ENCODE data around the gene SSR4. TPM values are rescaled to one million over a fixed set of nuclear protein-coding genes. Genes with fewer than 3 reads are reported as not detected.

Gene SSR4
- total and polyA plus RNA-seq, 8 donors = 153 to 327 (median 180) TPM

GRCh38 chrX:153832728-153833127, 38.3 kb downstream of the SSR4 start:
- H3K27me3 ChIP-seq = peaks cover 37 to 49% of the 10 kb centered on the region in 2 donors
- H3K27ac ChIP-seq = no peak overlapping the region
- no peak for TF ChIP-seq CTCF (IDR thresholded peaks at IDR 0.05)
- no peak overlapping the region for H3K4me3 ChIP-seq
- intact Hi-C loops (cut with DNase I) = loop anchor here in 1 of 2 donors (10.0 kb wide), 1 partner anchor 62 kb away; no protein-coding TSS in a partner anchor
- ATAC-seq = no peak
- no peak for DNase-seq
- no peaks in the 10 kb centered on the region for H3K36me3 ChIP-seq
- H3K4me1 ChIP-seq = peaks cover 7 to 8% of the 10 kb centered on the region in 2 donors
- H3K9me3 ChIP-seq = no peaks in the 10 kb centered on the region

- no peak overlapping the region for H3K27ac ChIP-seq
- no peak for ATAC-seq
- no peak overlapping the region for H3K4me3 ChIP-seq
- no peak for DNase-seq
- H3K9me3 ChIP-seq = no peaks in the 10 kb centered on the region
- H3K4me1 ChIP-seq = no peaks in the 10 kb centered on the region
- no peaks in the 10 kb centered on the region for H3K36me3 ChIP-seq
- intact Hi-C loops (cut with DNase I) = loop anchor here in 1 of 2 donors (10.0 kb wide), 1 partner anchor 58 kb away; no protein-coding TSS in a partner anchor
- H3K27me3 ChIP-seq = peaks cover 14 to 19% of the 10 kb centered on the region in 2 donors
- TF ChIP-seq CTCF (IDR thresholded peaks at IDR 0.05) = no peak
Observed at GRCh38 chrX:153836921-153837320, 42.5 kb downstream of the SSR4 start.

GRCh38 chrX:153844509-153845082, 50.1 kb downstream of the SSR4 start:
- no peak for ATAC-seq
- H3K27ac ChIP-seq = no peak overlapping the region
- H3K9me3 ChIP-seq = no peaks in the 10 kb centered on the region

GRCh38 chrX:153845195-153845594, 50.7 kb downstream of the SSR4 start:
- intact Hi-C loops (cut with DNase I) = no loop called here
- Histone ChIP-seq H3K36me3 (no peaks in the 10 kb centered on the region), H3K27me3 (peaks cover 17 to 28% of the 10 kb centered on the region in 2 donors), H3K4me3 (no peak overlapping the region), H3K9me3 (no peaks in the 10 kb centered on the region), H3K4me1 (no peaks in the 10 kb centered on the region), H3K27ac (no peak overlapping the region)
- no peak for TF ChIP-seq CTCF (IDR thresholded peaks at IDR 0.05)
- ATAC-seq = no peak
- DNase-seq = no peak

More at GRCh38 chrX:153844509-153845082, 50.1 kb downstream of the SSR4 start:
- peaks cover 17 to 28% of the 10 kb centered on the region in 2 donors for H3K27me3 ChIP-seq
- no peak for TF ChIP-seq CTCF (IDR thresholded peaks at IDR 0.05)
- H3K4me3 ChIP-seq = no peak overlapping the region
- intact Hi-C loops (cut with DNase I) = no loop called here
- H3K4me1 ChIP-seq = no peaks in the 10 kb centered on the region
- no peak for DNase-seq
- H3K36me3 ChIP-seq = no peaks in the 10 kb centered on the region

GRCh38 chrX:153845842-153846241, 51.4 kb downstream of the SSR4 start:
- no peak for TF ChIP-seq CTCF (IDR thresholded peaks at IDR 0.05)
- no peaks in the 10 kb centered on the region for H3K36me3 ChIP-seq
- no peak overlapping the region for H3K27ac ChIP-seq
- DNase-seq (no peak), ATAC-seq (no peak)
- intact Hi-C loops (cut with DNase I) = no loop called here
- no peaks in the 10 kb centered on the region for H3K4me1 ChIP-seq
- peaks cover 17 to 28% of the 10 kb centered on the region in 2 donors for H3K27me3 ChIP-seq
- no peaks in the 10 kb centered on the region for H3K9me3 ChIP-seq
- H3K4me3 ChIP-seq = no peak overlapping the region

Other genes with a start within 250 kb of the SSR4 start
- 10 to 100 TPM; 17.1 to 18.7 TPM for gene CCNQ, start 195.5 kb upstream of the SSR4 start, total RNA-seq
- 10 to 100 TPM; 10.8 to 15.5 (median 12.5) TPM for gene CCNQ, start 195.5 kb upstream of the SSR4 start, polyA plus RNA-seq (ENCODE audit: insufficient read length in 6 of 6)
- under 1 TPM in 1 of 2 donors, not detected in 1; 0.16 TPM for gene DUSP9, start 147.5 kb upstream of the SSR4 start, total RNA-seq
- under 1 TPM; 0.10 to 0.56 (median 0.30) TPM for gene DUSP9, start 147.5 kb upstream of the SSR4 start, polyA plus RNA-seq (ENCODE audit: insufficient read length in 6 of 6)
- 1 to 10 TPM in 1 of 2 donors, not detected in 1; 1.1 TPM for gene PNCK, start 120.9 kb upstream of the SSR4 start, total RNA-seq
- gene PNCK, start 120.9 kb upstream of the SSR4 start, polyA plus RNA-seq (ENCODE audit: insufficient read length in 6 of 6) = 1 to 10 TPM in 1 of 6 donors, under 1 TPM in 5; 0.34 to 1.4 (median 0.56) TPM
- 10 to 100 TPM; 10.5 to 11.2 TPM for gene SLC6A8, start 106.7 kb upstream of the SSR4 start, total RNA-seq
- gene SLC6A8, start 106.7 kb upstream of the SSR4 start, polyA plus RNA-seq (ENCODE audit: insufficient read length in 6 of 6) = 10 to 100 TPM in 2 of 6 donors, 1 to 10 TPM in 4; 6.8 to 12.1 (median 9.5) TPM
- 100 to 1,000 TPM; 218 to 243 TPM for gene BCAP31, start 70.3 kb upstream of the SSR4 start, total RNA-seq
- 100 to 1,000 TPM; 126 to 145 (median 137) TPM for gene BCAP31, start 70.3 kb upstream of the SSR4 start, polyA plus RNA-seq (ENCODE audit: insufficient read length in 6 of 6)
- gene ABCD1, start 69.8 kb upstream of the SSR4 start, total RNA-seq = 10 to 100 TPM; 14.2 to 18.5 TPM
- gene ABCD1, start 69.8 kb upstream of the SSR4 start, polyA plus RNA-seq (ENCODE audit: insufficient read length in 6 of 6) = 10 to 100 TPM in 2 of 6 donors, 1 to 10 TPM in 4; 6.5 to 10.6 (median 9.8) TPM
- gene PLXNB3, start 30.4 kb upstream of the SSR4 start, total RNA-seq = 1 to 10 TPM; 3.0 to 3.9 TPM
- gene PLXNB3, start 30.4 kb upstream of the SSR4 start, polyA plus RNA-seq (ENCODE audit: insufficient read length in 6 of 6) = 1 to 10 TPM; 2.7 to 5.2 (median 3.7) TPM
- gene SRPK3, start 13.6 kb upstream of the SSR4 start, total RNA-seq = under 1 TPM; 0.55 to 0.60 TPM
- 1 to 10 TPM in 4 of 6 donors, under 1 TPM in 2; 0.70 to 1.7 (median 1.3) TPM for gene SRPK3, start 13.6 kb upstream of the SSR4 start, polyA plus RNA-seq (ENCODE audit: insufficient read length in 6 of 6)
- gene IDH3G, start 293 bp upstream of the SSR4 start, total RNA-seq = 10 to 100 TPM; 42.4 to 52.9 TPM
- gene IDH3G, start 293 bp upstream of the SSR4 start, polyA plus RNA-seq (ENCODE audit: insufficient read length in 6 of 6) = 10 to 100 TPM; 54.2 to 72.3 (median 55.6) TPM
- gene PDZD4, start 35.9 kb downstream of the SSR4 start, total RNA-seq = 1 to 10 TPM; 2.3 to 3.5 TPM
- 10 to 100 TPM in 5 of 6 donors, 1 to 10 TPM in 1; 8.3 to 13.7 (median 10.9) TPM for gene PDZD4, start 35.9 kb downstream of the SSR4 start, polyA plus RNA-seq (ENCODE audit: insufficient read length in 6 of 6)
- gene L1CAM, start 91.5 kb downstream of the SSR4 start, total RNA-seq = under 1 TPM; 0.55 to 0.86 TPM
- gene L1CAM, start 91.5 kb downstream of the SSR4 start, polyA plus RNA-seq (ENCODE audit: insufficient read length in 6 of 6) = under 1 TPM; 0.27 to 0.65 (median 0.49) TPM
- 1 to 10 TPM in 1 of 2 donors, under 1 TPM in 1; 0.87 to 1.3 TPM for gene AVPR2, start 110.0 kb downstream of the SSR4 start, total RNA-seq
- under 1 TPM; 0.52 to 0.86 (median 0.82) TPM for gene AVPR2, start 110.0 kb downstream of the SSR4 start, polyA plus RNA-seq (ENCODE audit: insufficient read length in 6 of 6)
- gene ARHGAP4, start 131.6 kb downstream of the SSR4 start, total RNA-seq = 10 to 100 TPM; 35.6 to 96.2 TPM
- gene ARHGAP4, start 131.6 kb downstream of the SSR4 start, polyA plus RNA-seq (ENCODE audit: insufficient read length in 6 of 6) = 10 to 100 TPM; 21.9 to 29.4 (median 24.1) TPM
- gene NAA10, start 140.4 kb downstream of the SSR4 start, total RNA-seq = 100 to 1,000 TPM in 1 of 2 donors, 10 to 100 TPM in 1; 87.5 to 105 TPM
- 10 to 100 TPM; 49.0 to 80.7 (median 54.0) TPM for gene NAA10, start 140.4 kb downstream of the SSR4 start, polyA plus RNA-seq (ENCODE audit: insufficient read length in 6 of 6)
- gene RENBP, start 150.0 kb downstream of the SSR4 start, total RNA-seq = 10 to 100 TPM; 44.7 to 62.1 TPM
- 1 to 10 TPM; 5.2 to 7.5 (median 6.2) TPM for gene RENBP, start 150.0 kb downstream of the SSR4 start, polyA plus RNA-seq (ENCODE audit: insufficient read length in 6 of 6)
- 10 to 100 TPM; 46.6 to 58.1 TPM for gene HCFC1, start 177.2 kb downstream of the SSR4 start, total RNA-seq
- 10 to 100 TPM; 28.4 to 47.6 (median 41.7) TPM for gene HCFC1, start 177.2 kb downstream of the SSR4 start, polyA plus RNA-seq (ENCODE audit: insufficient read length in 6 of 6)
- gene TMEM187, start 178.1 kb downstream of the SSR4 start, total RNA-seq = 10 to 100 TPM in 1 of 2 donors, 1 to 10 TPM in 1; 8.8 to 13.5 TPM
- 1 to 10 TPM; 3.9 to 7.9 (median 5.8) TPM for gene TMEM187, start 178.1 kb downstream of the SSR4 start, polyA plus RNA-seq (ENCODE audit: insufficient read length in 6 of 6)
- 100 to 1,000 TPM in 1 of 2 donors, 10 to 100 TPM in 1; 92.1 to 172 TPM for gene IRAK1, start 225.2 kb downstream of the SSR4 start, total RNA-seq
- gene IRAK1, start 225.2 kb downstream of the SSR4 start, polyA plus RNA-seq (ENCODE audit: insufficient read length in 6 of 6) = 10 to 100 TPM; 52.2 to 74.6 (median 62.5) TPM